ENCODE results near the gene MFSD2B. TPM values are rescaled to one million over a fixed set of nuclear protein-coding genes. Genes with fewer than 3 reads are reported as not detected.
A peak's percentile ranks its signal among the peaks of the same experiment; 100 is the strongest.

Gene MFSD2B
- total RNA-seq, 2 donors from 2014 or later: 0.30 TPM; not detected in 1

- TF ChIP-seq CTCF (IDR thresholded peaks at IDR 0.05): no peak
Measured at GRCh38 chr2:24046599-24046929, 36.7 kb downstream of the MFSD2B start.

GRCh38 chr2:24046930-24047702 is 37.2 kb downstream of the MFSD2B start, which contains the start of gene WDCP:
Gene WDCP (minus strand): TSS chr2:24047391. CDS start chr2:24039494, 7,897 bp downstream.
- peak within 1 kb of the TSS; percentile 80 to 81 for H3K4me3 ChIP-seq
- peaks cover 0 to 26% of the 10 kb centered on the region in 2 donors for H3K4me1 ChIP-seq
- H3K27me3 ChIP-seq: no peaks in the 10 kb centered on the region
- no peaks in the 10 kb centered on the region for H3K9me3 ChIP-seq
- no peak for TF ChIP-seq CTCF (IDR thresholded peaks at IDR 0.05)
- no peaks in the 10 kb centered on the region for H3K36me3 ChIP-seq
- peak; percentile 99 for DNase-seq (ENCODE audit: low spot score)
- peak within 1 kb of the TSS; percentile 61 to 69 for H3K27ac ChIP-seq

More at GRCh38 chr2:24046599-24046929, 36.7 kb downstream of the MFSD2B start:
- H3K36me3 ChIP-seq: no peaks in the 10 kb centered on the region
- no peaks in the 10 kb centered on the region for H3K27me3 ChIP-seq
- H3K4me1 ChIP-seq: peaks cover 0 to 26% of the 10 kb centered on the region in 2 donors
- no peak for DNase-seq (ENCODE audit: low spot score)
- H3K27ac ChIP-seq: peak overlapping the region; percentile 61 to 69
- H3K4me3 ChIP-seq: peak overlapping the region; percentile 80 to 81
- H3K9me3 ChIP-seq: no peaks in the 10 kb centered on the region

DNA sequence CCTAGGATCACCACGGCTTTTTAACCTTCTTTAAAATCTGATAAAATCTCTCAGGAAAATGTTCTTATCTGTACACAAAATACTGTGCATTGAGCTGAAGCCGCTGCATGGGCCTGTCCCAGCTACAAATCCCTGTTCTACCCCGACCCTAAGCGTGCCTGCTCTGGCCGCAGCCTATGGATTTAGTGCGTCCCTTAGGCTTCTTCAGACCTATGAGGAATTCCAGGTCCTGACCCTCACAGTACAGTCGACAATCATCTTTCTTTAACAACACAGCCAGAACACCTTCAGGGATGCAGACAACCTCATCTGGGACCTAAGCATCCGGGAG is 37.8 kb downstream of the MFSD2B start:
- Histone ChIP-seq H3K4me3 (peak overlapping the region; percentile 17 to 80), H3K4me1 (peaks cover 0 to 26% of the 10 kb centered on the region in 2 donors), H3K27me3 (no peaks in the 10 kb centered on the region), H3K9me3 (no peaks in the 10 kb centered on the region), H3K36me3 (no peaks in the 10 kb centered on the region), H3K27ac (no peak overlapping the region)
- no peak for TF ChIP-seq CTCF (IDR thresholded peaks at IDR 0.05)
- no peak for DNase-seq (ENCODE audit: low spot score)

- H3K9me3 ChIP-seq: no peaks in the 10 kb centered on the region
- H3K27me3 ChIP-seq: no peaks in the 10 kb centered on the region
- H3K36me3 ChIP-seq: no peaks in the 10 kb centered on the region
- peak overlapping the region in 1 of 2 donors; percentile 56 for H3K27ac ChIP-seq
- DNase-seq (ENCODE audit: low spot score): no peak
- TF ChIP-seq CTCF (IDR thresholded peaks at IDR 0.05): no peak
- peaks cover 0 to 26% of the 10 kb centered on the region in 2 donors for H3K4me1 ChIP-seq
- H3K4me3 ChIP-seq: peak overlapping the region; percentile 67 to 79
Measured at GRCh38 chr2:24048769-24049484, 39.0 kb downstream of the MFSD2B start.

DNA sequence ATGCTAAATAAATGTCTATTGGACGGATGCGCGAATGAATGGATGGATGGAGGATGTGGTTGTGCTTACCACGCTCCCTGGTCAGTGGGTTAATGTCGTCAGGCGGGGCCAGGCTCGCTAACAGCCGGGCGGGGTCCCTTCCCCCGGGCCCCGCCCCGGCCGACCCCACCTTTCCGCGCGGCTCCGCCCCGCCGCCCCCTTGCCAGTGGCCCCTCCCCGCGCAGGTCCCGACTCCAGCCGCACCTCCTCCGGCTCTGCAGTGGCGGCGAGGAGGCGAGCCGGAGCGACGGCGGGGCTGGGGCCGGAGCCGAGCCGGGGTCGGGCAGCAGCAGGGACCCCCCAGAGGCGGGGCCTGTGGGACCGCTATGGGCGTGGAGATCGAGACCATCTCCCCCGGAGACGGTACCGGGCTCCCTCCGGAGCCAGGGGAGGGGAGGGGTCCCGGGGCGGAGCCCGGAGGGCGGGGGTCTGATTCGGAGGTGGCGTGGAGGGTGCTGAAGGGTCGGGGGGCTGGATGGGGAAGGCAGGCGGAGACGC is 39.7 kb downstream of the MFSD2B start, which contains the start of gene FKBP1B:
Gene FKBP1B, plus strand, starts transcription at position 257 of the 537 bp plus-strand sequence. Its CDS starts 109 bp downstream, at position 366.
- H3K27me3 ChIP-seq: no peaks in the 10 kb centered on the region
- no peak for TF ChIP-seq CTCF (IDR thresholded peaks at IDR 0.05)
- peak within 1 kb of the TSS; percentile 67 to 79 for H3K4me3 ChIP-seq
- DNase-seq (ENCODE audit: low spot score): peak; percentile 61
- peaks cover 0 to 26% of the 10 kb centered on the region in 2 donors for H3K4me1 ChIP-seq
- H3K36me3 ChIP-seq: no peaks in the 10 kb centered on the region
- no peaks in the 10 kb centered on the region for H3K9me3 ChIP-seq
- H3K27ac ChIP-seq: peak within 1 kb of the TSS; percentile 52 to 56
